ENCODE results near the gene CAPN9. TPM values are rescaled to one million over a fixed set of nuclear protein-coding genes. Genes with fewer than 3 reads are reported as not detected.
"Not testable (repeated sequence)": the region's sequence is repeated elsewhere in the genome, so short reads cannot be mapped to it uniquely, and the experiment has no call there.

CAPN9 gene
- total RNA-seq, 4 donors from 2014 or later: 13.1 TPM; not detected in 3

- Histone ChIP-seq H3K9me3 (peaks cover 0 to 5% (median 0%) of the 10 kb centered on the region in 4 donors), H3K4me3 (no peak overlapping the region), H3K27me3 (no peaks in the 10 kb centered on the region), H3K36me3 (no peaks in the 10 kb centered on the region), H3K4me1 (no peaks in the 10 kb centered on the region), H3K27ac (no peak overlapping the region)
- no peak for DNase-seq (ENCODE audit: low spot score in 2 of 2)
- TF ChIP-seq POLR2A (IDR thresholded peaks at IDR 0.05) (no peak), CTCF (IDR thresholded peaks at IDR 0.05) (no peak), EP300 (IDR thresholded peaks at IDR 0.05) (no peak)
- 81 to 87% methylated on average over 8 of the region's 8 CpGs for WGBS, 2 donors
Measured at GRCh38 chr1:230761443-230762167, 14.4 kb downstream of the CAPN9 start.

GRCh38 chr1:230763927-230764591, 16.9 kb downstream of the CAPN9 start:
- WGBS, 2 donors: 93% methylated on average over 5 of the region's 5 CpGs
- H3K27me3 ChIP-seq: no peaks in the 10 kb centered on the region
- no peak for DNase-seq (ENCODE audit: low spot score in 2 of 2)
- H3K4me1 ChIP-seq: peaks cover 0 to 3% (median 0%) of the 10 kb centered on the region in 4 donors
- TF ChIP-seq POLR2A (IDR thresholded peaks at IDR 0.05): no peak
- H3K9me3 ChIP-seq: peaks cover 0 to 5% (median 0%) of the 10 kb centered on the region in 4 donors
- H3K4me3 ChIP-seq: no peak overlapping the region
- no peaks in the 10 kb centered on the region for H3K36me3 ChIP-seq
- H3K27ac ChIP-seq: no peak overlapping the region

GRCh38 chr1:230766318-230766717, 19.1 kb downstream of the CAPN9 start:
- H3K4me3 ChIP-seq: no peak overlapping the region
- peaks cover 0 to 5% (median 0%) of the 10 kb centered on the region in 4 donors for H3K9me3 ChIP-seq
- TF ChIP-seq CTCF (IDR thresholded peaks at IDR 0.05) (no peak), POLR2A (IDR thresholded peaks at IDR 0.05) (no peak), EP300 (IDR thresholded peaks at IDR 0.05) (no peak)
- WGBS, 2 donors: 87 to 92% methylated on average over 3 of the region's 3 CpGs
- H3K27me3 ChIP-seq: no peaks in the 10 kb centered on the region
- DNase-seq (ENCODE audit: low spot score in 2 of 2): no peak
- H3K27ac ChIP-seq: no peak overlapping the region
- H3K4me1 ChIP-seq: peaks cover 0 to 6% (median 0%) of the 10 kb centered on the region in 4 donors
- no peaks in the 10 kb centered on the region for H3K36me3 ChIP-seq

GRCh38 chr1:230767859-230768612, 20.8 kb downstream of the CAPN9 start:
- 80 to 87% methylated on average over 8 of the region's 8 CpGs for WGBS, 2 donors
- not testable (repeated sequence) for H3K9me3 ChIP-seq; H3K36me3 ChIP-seq; H3K27ac ChIP-seq; H3K27me3 ChIP-seq; H3K4me1 ChIP-seq; DNase-seq (ENCODE audit: low spot score in 2 of 2); H3K4me3 ChIP-seq

GRCh38 chr1:230768903-230769570, 21.8 kb downstream of the CAPN9 start:
- H3K9me3 ChIP-seq: peaks cover 0 to under 1% (median 0%) of the 10 kb centered on the region in 4 donors
- H3K4me1 ChIP-seq: peaks cover 0 to 9% (median 0%) of the 10 kb centered on the region in 4 donors
- no peak for TF ChIP-seq EP300 (IDR thresholded peaks at IDR 0.05)
- TF ChIP-seq POLR2A (IDR thresholded peaks at IDR 0.05): no peak
- no peak for TF ChIP-seq CTCF (IDR thresholded peaks at IDR 0.05)
- no peaks in the 10 kb centered on the region for H3K36me3 ChIP-seq
- no peaks in the 10 kb centered on the region for H3K27me3 ChIP-seq
- H3K27ac ChIP-seq: no peak overlapping the region
- DNase-seq (ENCODE audit: low spot score in 2 of 2): no peak
- WGBS, 2 donors: 58 to 63% methylated on average over 14 to 15 of the region's 15 CpGs
- H3K4me3 ChIP-seq: no peak overlapping the region

Data from tibial nerve (tissue), 4 donors.